IPS-NIHi11 (cell line): ENCODE measurements around the gene CD300C.
"Not testable (repeated sequence)": the region's sequence is repeated elsewhere in the genome, so short reads cannot be mapped to it uniquely, and the experiment has no call there.

ENCODE experiments used
- DNase-seq: peaks from one replicate; pipeline ENCODE4 v3.0.0; 2012; ENCODE audit warnings: mixed read lengths, low spot score

The CD300C gene

DNA sequence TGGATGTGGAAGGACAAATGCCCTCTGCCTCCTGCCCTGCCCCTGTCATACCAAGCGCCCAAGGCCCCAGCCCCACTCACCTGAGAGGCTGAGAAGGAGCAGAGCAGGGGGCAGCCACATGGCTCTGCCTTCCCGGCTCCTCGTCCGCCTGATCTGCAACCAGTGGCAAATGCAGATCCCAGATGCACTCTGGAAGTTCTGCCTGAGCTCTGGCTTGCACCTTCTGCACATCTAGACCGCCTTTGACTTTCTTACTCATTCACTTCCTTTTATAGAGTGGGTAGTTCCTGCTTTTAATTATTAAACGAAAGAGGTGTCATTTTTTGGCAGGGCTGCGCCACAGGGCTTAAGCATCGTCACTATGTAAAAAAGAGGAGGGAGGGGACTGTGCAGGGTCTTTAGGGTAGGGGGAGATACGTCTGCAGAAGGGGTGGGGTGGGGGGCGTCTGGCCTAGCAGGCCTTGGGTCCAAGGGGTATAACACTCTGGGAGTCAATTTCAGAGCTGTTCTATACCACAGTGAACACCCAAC is 14.6 kb downstream of the CD300C start, which contains the start of gene CD300LB:
Gene CD300LB (minus strand): TSS at position 245 of the 531 bp plus-strand sequence. CDS start 125 bp downstream, at position 120.
- no peak for DNase-seq

DNA sequence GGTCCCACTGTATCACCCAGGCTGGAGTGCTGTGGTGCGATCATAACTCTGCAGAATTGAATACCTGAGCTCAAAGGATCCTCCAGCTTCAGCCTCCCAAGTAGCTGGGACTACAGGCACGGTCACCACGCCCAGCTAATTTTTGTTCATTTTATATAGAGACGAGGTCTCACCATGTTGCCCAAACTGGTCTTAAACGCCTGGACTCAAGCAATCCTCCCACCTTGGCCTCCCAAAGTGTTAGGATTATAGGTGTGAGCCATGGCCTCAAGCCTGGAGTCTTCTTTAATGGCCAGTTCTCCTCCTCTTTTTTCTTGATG is 15.1 kb downstream of the CD300C start:
- DNase-seq = no peak

DNA sequence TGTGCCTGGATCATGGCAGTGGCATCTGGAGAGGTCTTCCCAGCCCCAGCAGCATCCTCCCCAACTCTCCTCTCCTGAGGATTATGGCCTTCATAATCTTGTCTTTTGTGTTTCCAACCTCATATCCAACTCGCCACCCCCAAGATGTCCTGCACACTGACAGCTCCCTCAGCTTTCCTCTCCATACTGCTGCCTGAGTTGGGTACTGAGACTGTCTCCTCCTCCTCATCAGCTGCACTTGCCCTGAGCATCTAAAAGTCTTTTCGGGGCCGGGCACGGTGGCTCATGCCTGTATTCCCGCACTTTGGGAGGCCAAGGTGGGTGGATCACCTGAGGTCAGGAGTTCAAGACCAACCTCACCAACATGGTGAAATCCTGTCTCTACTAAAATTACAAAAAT is 16.7 kb downstream of the CD300C start:
- DNase-seq = no peak

DNA sequence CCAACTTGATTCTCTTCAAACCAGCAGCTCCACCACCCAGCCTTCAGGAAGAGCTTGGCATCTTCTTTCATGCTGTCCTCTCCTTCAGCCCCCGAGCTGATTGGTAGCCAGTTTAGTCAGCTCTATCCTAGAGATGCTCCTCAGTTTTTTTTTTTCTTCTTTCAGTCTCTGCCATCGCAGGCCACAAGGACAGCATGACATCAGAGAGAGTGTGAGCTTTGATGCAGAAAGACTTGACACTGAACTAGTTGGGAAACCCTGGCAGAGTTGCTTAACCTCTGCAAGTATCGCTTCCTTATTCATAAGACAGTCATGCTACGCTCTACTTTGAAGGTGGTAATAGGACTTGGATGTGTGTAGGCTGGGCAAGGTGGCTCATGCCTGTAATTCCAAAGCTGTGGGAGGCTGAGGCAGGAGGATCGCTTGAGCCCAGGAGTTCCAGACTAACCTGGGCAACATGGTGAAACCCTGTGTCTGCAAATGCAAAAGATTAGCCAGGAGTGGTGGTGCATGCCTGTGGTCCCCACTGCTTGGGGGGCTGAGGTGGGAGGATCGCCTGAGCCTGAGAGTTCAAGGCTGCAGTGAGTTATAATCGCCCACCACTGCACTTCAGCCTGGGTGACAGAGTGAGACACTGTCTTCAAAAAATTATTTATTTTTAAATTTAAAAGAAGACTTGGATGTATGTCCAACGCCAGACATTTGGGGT is 17.3 kb downstream of the CD300C start:
- DNase-seq = peak; percentile 5

DNA sequence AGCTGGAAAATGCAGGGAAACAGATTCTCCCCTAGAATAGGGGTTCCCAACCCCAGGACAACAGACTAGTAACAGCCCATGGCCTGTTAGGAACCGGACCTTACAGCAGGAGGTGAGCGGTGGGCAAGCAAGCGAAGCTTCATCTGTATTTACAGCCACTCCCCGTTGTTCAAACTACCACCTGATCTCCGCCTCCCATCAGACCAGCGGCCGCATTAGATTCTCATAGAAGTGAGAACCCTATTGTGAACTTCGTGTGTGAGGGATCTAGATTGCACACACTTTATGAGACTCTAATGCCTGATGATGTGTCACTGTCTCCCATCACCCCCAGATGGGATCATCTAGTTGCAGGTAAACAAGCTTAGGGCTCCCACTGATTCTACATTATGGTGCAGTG is 18.2 kb downstream of the CD300C start:
- no peak for DNase-seq

DNA sequence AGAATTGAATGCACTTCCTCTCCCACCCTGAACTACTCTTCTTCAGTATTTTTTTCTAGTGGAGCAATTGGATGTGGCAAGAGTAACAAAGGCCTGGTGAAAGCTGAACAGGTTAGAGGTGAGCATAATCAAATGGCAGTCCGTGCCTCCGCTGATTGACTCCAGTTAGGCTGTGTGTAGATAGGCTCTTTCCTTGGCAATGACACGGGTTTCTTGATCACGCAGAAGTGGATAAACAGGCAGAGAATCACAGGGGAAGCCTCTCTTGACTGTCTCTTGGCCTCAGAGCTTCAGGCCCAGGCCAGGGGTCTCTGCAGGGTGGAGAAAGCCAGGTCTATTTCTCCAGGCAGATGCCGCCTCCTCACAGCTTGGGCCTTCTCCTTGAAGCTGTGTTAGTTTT is 18.8 kb downstream of the CD300C start:
- DNase-seq = peak; percentile 1

DNA sequence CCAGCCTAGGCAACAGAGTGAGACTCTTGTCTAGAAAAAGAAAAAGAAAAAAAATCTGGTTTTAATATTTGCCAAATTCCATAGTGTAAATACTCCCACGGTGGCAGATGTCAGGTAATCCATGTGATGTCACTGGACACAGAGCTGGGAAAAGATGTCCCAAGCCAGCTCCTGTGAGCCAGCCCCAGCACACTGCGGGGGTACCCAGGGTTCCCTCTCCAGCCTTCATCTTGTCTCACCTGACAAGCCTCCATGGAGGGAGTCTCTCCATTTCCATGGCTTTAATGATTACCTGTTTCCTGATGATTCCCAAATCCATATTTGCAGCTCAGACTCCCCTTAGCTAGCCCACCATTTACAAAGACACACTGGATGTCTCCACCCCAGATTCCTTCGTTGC is 19.2 kb downstream of the CD300C start:
- peak; percentile 4 for DNase-seq

DNA sequence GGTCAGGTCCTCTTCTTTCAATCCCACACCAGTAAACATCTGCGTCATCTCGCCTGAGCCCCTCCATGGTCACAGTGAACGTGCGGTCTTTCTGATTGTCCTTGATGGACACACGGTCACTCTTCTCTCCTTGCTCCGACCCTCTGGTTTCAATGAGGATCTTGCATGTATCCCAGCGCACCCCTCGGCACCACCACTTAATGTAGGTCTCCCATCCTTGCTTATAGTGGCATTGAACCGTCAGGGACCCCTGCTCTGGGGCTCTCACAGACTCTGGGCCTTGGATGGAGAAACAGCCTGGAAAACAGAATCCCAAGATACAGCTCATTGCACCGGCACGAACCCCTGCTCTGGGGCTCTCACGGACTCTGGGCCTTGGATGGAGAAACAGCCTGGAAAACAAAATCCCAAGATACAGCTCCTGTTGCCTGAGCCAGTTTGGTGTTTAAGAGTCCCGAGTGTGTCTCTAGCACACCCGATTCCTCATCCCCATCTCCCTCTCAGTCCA is 20.1 kb downstream of the CD300C start:
- no peak for DNase-seq

DNA sequence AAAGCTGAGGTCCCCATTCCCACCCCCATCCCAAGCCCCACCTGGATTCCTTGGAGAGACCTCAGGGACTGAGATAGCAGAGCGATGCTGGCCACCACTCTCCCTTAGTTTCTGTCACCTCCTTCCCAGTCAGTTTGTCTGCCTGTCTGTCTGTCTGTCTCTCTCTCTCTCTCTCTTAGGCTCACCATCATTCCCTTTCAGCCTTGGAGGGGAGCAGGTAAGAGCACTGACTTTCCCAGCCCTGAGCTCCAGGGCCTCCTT is 20.5 kb downstream of the CD300C start:
- no peak for DNase-seq

DNA sequence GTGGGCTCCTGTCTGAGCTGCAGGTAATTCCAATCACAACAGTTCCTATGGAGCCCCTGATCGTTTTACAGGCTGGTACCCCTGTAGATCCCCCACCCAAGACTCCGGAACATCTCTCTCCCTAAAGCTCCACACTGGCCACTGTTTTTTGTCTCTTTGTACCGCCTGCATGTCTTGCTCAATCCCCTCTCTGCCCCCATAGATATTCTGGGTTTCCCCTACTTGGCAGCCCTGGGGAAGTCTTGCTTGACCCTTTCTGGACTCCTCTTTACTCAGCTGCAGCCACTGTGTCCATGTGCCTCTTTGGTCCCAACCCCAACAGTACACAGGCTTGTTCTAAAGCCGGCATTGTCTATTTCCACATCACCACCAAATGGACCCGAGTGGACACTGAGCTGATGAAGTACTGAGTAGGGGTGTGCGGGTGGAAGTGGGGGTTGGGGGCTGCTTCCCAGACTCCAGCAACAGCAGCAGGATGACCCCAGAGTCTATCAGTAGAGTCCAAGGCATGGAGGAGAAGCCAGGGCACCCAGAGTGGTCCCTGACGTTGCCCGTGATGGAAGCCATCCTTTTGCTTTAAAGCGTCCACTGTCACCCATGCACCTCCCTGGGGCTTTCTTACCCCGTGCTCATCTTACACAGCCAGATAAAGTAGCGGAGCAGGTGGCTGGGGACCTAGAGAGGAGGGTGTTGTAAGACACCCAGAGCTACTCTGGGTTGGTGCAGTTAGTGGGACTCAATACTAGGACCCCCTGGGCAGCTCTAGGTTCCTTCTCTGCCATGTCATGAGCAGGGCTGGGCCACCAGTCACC is 21.1 kb downstream of the CD300C start:
- DNase-seq = peak; percentile 1

DNA sequence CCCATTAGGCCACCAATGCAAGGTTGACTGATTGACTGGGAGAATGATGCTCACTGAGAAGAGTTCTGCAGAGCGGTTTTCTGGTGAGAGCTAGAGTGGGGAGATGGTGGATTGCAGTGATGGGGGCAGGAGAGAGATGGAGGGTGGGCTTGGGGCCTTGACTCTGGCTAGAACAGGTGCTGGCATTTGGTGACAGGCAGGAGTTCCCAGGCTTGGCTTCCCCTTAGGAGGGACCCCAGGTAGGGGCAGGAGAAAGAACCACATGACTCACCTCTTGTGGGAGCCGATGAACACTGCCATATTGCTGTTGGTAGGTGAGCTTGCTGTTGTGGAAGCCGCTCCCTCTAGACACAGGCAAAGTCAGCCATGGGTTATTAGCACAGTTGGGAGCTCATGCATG is 22.6 kb downstream of the CD300C start:
- DNase-seq = no peak

DNA sequence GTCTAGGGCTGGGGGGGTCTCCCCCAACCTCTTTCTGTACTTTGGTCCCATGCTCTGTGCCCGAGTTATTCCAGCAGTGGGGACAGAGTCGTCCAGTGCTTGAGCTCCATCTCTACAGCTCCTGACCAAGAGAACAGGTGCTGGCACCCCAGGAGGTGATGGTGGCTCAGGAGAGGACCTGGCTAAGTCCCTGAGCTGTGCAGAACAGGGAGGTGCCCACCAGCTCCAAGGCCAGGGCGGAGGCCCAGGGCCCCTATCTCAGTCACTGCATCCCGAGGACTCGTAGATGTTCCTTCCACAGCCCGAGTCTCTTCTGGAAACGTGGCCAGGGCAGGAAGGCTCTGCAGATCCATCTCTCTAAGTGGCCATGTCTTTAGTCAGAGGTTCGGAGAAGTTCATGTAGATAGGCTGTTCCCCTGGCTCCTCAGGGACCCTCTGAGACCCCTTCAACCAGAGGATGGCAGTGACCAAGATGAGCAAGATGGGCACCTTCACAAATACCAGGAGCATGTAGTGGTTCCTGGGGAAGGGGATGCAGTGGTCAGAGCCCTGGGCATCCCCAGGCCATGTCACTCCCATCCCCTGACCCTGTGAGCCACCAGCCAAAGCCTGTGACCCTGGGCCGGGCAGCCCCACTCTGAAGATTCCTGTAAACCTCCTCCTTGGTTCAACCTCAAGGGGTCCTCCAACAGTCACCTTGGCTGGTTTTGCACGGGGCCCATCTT is 23.4 kb downstream of the CD300C start:
- peak; percentile 3 for DNase-seq

DNA sequence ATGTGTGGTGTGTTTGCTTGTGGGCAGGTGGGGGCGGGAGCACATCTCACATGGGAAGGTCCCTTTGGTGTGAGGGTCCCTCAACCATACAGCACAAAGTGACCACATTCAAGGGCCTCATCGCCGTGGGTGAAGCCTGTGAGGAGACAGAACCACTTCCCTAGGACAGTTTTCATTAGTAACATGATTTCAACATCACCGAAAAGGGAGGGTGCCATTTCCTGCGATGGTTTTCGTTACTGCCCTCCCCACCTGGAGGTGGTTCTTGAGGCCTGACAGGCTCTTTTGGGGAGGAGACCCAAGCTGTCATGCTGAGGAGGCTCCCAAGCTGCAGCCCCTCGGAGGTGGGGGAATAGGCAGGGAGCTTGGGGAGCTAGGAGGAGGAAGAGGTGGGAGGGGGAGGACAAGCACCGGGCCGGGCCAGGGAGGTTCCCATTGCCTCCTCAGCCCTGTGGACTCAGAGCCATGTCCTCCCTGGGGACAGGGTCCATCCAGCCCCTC is 24.2 kb downstream of the CD300C start:
- DNase-seq = peak; percentile 2

DNA sequence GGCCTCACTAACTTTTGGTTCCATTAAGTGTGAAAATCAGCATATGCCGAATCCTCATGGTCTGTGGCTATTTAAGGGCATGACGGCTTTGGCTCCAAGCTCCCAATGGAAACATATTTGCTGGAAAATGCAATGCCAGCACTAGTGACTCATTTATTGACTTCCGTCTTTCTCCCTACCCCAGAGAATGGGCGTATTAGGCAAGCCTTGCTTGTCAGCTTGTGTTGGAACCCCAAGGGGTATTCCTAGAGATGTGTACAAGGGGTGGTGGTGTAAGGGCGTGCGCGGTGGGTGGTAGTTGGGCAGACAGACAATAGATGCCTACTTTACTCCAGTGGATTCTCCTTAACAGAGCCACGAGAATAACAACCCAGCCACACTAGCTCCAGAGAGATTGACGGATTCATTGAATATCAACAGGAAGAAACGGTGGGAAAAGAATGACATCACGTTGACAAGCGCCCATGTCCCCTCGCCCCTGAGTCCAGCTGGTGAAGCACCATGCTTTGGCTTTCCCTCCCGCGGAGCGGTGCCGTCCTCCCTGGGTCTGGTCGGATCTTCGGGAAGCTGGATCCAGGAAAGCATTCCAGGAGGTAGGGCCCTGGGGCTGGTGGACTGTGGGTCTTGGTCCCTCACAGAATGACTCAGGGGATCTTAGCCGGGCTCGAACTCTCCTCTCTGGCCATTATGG is 25.0 kb downstream of the CD300C start:
- peak; percentile 5 for DNase-seq

DNA sequence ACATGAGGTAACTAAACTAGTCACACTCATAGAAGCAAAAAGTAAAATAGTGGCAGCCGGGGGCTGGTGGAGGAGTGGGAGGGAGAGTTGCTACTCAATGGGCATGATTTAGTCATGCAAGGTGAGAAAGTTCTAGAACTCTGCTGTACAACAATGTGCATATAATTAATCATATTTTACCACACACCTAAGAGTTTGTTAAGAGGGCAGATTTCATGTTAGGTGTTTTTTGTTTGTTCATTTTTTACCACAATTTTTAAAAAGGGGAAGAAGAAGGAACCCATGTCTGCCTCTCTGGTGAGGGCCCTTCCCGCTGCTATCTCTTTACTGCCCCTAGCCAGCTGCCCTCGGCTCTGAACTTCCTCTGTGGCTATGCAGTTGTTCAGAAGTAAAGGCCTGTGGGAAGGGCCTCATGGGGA is 25.9 kb downstream of the CD300C start:
- peak; percentile 5 for DNase-seq

DNA sequence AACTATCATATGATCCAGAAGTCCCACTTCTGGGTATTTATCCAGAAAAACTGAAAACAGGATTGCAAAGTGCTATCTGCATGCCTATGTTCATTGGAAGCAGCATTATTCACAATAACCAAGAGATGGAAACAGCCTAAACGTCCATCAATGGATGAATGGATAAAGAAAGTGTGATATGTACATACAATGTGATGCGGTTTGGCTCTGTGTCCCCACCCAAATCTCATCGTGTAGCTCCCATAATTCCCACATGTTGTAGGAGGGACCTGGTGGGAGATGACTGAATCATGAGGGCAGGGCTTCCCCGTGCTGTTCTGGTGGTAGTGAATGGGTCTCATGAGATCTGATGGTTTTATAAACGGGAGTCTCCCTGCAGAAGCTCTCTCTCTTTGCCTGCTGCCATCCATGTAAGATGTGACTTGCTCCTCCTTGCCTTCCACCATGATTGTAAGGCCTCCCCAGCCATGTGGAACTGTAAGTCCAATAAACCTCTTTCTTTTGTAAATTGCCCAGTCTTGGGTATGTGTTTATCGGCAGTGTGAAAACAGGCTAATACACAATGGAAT is 27.4 kb downstream of the CD300C start:
- DNase-seq = not testable (repeated sequence)

DNA sequence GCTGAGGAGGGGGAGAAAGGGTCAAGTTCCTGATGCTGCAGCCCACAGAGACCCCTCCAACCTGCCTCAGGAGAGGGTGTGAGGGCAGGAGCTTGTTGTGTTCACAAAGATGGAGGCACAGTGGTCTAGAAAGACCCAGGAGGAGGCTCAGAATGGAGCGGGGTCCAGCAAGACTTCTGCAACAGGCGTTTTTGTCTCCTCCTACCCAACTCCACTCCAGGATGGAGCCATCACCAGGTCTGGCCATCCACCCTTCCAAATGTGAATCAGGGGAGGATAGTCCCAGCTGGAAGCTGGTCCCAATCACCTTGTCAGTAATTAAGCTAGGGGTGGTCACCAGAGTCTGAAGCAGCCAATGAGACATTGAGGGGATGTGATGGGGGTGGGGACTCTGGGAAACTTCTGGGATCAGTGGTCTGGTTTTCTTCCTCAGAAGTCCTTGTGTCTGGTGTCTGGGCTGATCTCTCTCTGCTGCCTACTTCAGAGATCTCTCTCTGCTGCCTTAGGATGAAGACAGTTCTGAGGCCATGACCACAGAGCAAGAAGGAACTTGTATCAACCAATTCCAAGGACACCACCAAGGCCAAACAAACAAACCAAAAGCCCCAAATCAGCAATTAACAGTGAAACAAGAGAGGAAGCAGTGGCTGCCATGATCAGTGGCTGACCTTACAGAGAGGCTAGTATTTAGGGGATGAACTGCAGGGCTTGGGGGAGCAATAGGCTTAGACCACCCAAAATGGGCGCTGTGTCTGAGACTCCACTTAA is 29.2 kb downstream of the CD300C start:
- DNase-seq = no peak

DNA sequence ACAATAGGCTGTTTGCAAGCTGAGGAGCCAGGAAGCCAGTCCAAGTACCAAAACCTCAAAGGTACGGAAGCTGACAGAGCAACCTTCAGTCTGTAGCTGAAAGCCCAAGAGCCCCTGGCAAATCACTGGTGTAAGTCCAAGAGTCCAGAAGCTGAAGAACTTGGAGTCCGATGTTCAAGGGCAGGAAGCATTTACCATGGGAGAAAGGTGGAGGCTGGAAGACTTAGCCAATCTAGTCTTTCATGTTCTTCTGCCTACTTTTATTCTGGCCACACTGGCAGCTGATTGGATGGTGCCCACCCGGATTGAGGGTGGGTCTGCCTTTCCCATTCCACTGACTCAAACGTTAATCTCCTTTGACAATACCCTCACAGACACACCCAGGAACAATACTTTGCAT is 30.0 kb downstream of the CD300C start:
- no peak for DNase-seq

DNA sequence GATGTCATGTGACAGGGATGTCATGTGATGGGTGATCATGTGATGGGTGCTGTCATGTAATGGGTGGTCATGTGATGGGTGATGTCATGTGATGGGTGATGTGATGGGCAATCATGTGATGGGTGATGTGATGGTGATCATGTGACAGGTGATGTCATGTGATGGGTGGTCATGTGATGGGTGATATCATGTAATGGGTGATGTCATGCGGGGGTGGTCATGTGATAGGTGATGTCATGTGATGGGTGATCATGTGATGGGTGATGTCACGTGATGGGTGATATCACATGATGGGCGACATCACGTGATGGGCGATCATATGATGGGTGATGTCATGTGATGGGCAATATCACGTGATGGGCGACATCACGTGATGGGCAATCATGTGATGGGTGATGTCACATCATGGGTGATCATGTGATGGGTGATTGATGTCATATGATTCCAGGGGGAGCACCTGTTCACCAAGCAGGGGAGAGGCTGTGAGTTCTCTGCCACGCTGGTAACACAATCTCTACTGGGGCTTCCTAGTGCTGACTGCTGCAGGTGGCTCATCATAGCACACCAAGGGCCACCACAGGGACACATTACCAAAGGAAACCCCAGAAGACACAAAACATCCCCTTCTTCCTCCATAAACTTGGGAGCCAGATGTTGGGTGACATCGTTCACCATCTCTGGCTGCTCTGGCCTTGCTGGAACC is 31.1 kb downstream of the CD300C start:
- no peak for DNase-seq

DNA sequence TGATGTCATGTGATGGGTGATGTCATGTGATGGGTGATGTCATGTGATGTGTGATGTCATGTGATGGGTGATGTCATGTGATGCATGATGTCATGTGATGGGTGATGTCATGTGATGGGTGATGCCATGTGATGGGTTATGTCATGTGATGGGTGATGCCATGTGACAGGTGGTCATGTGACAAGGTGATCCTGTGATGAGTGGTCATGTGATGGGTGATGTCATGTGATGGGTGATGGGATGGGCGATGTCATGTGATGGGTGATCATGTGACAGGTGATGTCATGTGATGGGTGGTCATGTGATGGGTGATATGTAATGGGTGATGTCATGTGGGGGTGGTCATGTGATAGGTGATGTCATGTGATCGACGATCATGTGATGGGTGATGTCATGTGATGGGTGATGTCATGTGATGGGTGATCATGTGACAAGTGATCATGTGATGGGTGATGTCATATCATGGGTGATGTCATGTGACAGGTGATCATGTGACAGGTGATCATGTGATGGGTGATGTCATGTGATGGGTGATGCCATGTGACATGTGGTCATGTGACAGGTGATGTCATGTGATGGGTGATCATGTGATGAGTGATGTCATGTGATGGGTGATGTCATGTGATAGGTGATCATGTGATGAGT is 31.8 kb downstream of the CD300C start:
- no peak for DNase-seq
